ENCODE results near the gene GOLPH3L.
"Not testable (repeated sequence)": the region's sequence is repeated elsewhere in the genome, so short reads cannot be mapped to it uniquely, and the experiment has no call there.

GOLPH3L gene

GRCh38 chr1:150720098-150720497 is 23.1 kb upstream of the GOLPH3L start:
- no peak overlapping the region for H3K9ac ChIP-seq
- H3K4me3 ChIP-seq (IDR thresholded peaks at IDR 0.05; ENCODE audit: insufficient read depth, low read depth, low read length) = no peak overlapping the region
- no peaks in the 10 kb centered on the region for H4K20me1 ChIP-seq (ENCODE audit: insufficient read depth)
- no peaks in the 10 kb centered on the region for H3K36me3 ChIP-seq (ENCODE audit: insufficient read depth)
- H3K4me1 ChIP-seq (ENCODE audit: low read depth, poor library complexity, severe bottlenecking) = peaks cover 7% of the 10 kb centered on the region
- H3K79me2 ChIP-seq (ENCODE audit: insufficient read depth, low read depth) = no peaks in the 10 kb centered on the region
- no peak overlapping the region for H2AFZ ChIP-seq (ENCODE audit: low read depth)
- H3K27ac ChIP-seq = no peak overlapping the region
- no peak for TF ChIP-seq CTCF (conservative IDR thresholded peaks at IDR 0.05; ENCODE audit: low read depth, low read length)
- no peaks in the 10 kb centered on the region for H3K27me3 ChIP-seq (ENCODE audit: insufficient read depth, low read depth)
- H3K4me2 ChIP-seq = no peak overlapping the region

DNA sequence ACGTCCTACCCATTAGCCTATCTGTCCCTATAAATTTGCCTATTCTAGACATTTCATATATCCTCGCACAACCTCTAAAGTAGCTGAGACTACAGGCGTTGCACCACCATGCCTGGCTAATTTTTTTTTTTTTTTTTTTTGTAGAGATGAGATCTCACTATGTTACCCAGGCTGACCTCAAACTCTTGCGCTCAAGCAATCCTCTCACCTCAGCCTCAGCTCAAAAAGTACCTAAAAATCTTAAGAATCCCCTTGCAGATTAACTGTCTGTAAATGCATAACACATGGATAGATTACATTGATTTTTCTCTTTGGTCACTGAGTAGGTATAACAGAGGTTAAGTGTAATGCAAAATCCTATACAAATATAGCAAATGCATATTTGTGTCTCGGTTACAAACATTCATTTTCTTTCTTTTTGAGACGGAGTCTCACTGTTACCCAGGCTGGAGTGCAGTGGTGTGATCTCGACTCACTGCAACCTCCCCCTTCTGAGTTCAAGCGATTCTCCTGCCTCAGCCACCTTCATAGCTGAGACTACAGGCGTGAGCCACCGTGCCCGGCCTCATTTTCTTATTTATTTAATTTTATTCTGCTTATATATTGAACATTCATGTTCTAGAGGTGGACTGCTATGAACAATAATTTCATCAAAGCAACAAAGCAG is 21.4 kb upstream of the GOLPH3L start:
- H2AFZ ChIP-seq (ENCODE audit: low read depth) = peak overlapping the region; percentile 1; the same call in 1 of the 2 replicates
- no peak overlapping the region for H3K4me3 ChIP-seq (IDR thresholded peaks at IDR 0.05; ENCODE audit: insufficient read depth, low read depth, low read length)
- no peaks in the 10 kb centered on the region for H3K79me2 ChIP-seq (ENCODE audit: insufficient read depth, low read depth)
- H3K4me2 ChIP-seq = no peak overlapping the region; the same call in 1 of the 2 replicates
- peaks cover 7% of the 10 kb centered on the region for H3K4me1 ChIP-seq (ENCODE audit: low read depth, poor library complexity, severe bottlenecking)
- no peaks in the 10 kb centered on the region for H4K20me1 ChIP-seq (ENCODE audit: insufficient read depth)
- H3K9ac ChIP-seq = no peak overlapping the region
- H3K36me3 ChIP-seq (ENCODE audit: insufficient read depth) = no peaks in the 10 kb centered on the region; the same call in 1 of the 2 replicates
- H3K27ac ChIP-seq = 0 out of 2 replicates have a peak overlapping the region, but pooled peaks have one; percentile 3
- H3K27me3 ChIP-seq (ENCODE audit: insufficient read depth, low read depth) = no peaks in the 10 kb centered on the region
- TF ChIP-seq CTCF (conservative IDR thresholded peaks at IDR 0.05; ENCODE audit: low read depth, low read length) = no peak

GRCh38 chr1:150709031-150709430 is 12.1 kb upstream of the GOLPH3L start:
- H3K36me3 ChIP-seq (ENCODE audit: insufficient read depth); H3K79me2 ChIP-seq (ENCODE audit: insufficient read depth, low read depth); H3K9ac ChIP-seq; H3K27me3 ChIP-seq (ENCODE audit: insufficient read depth, low read depth); H4K20me1 ChIP-seq (ENCODE audit: insufficient read depth); H3K27ac ChIP-seq; H3K4me3 ChIP-seq (IDR thresholded peaks at IDR 0.05; ENCODE audit: insufficient read depth, low read depth, low read length); H2AFZ ChIP-seq (ENCODE audit: low read depth): not testable (repeated sequence)
- H3K4me1 ChIP-seq (ENCODE audit: low read depth, poor library complexity, severe bottlenecking) = peaks cover 11% of the 10 kb centered on the region
- 0 out of 2 replicates have a peak overlapping the region, but pooled peaks have one; percentile 0 for H3K4me2 ChIP-seq

GRCh38 chr1:150708595-150708994 is 11.6 kb upstream of the GOLPH3L start:
- Histone ChIP-seq H2AFZ (ENCODE audit: low read depth) (no peak overlapping the region), H3K36me3 (ENCODE audit: insufficient read depth) (no peaks in the 10 kb centered on the region), H3K27me3 (ENCODE audit: insufficient read depth, low read depth) (no peaks in the 10 kb centered on the region), H3K27ac (no peak overlapping the region), H3K79me2 (ENCODE audit: insufficient read depth, low read depth) (no peaks in the 10 kb centered on the region), H3K4me3 (IDR thresholded peaks at IDR 0.05; ENCODE audit: insufficient read depth, low read depth, low read length) (no peak overlapping the region), H3K4me2 (0 out of 2 replicates have a peak overlapping the region, but pooled peaks have one; percentile 0), H3K9ac (no peak overlapping the region), H4K20me1 (ENCODE audit: insufficient read depth) (no peaks in the 10 kb centered on the region), H3K4me1 (ENCODE audit: low read depth, poor library complexity, severe bottlenecking) (peaks cover 12% of the 10 kb centered on the region)
- no peak for TF ChIP-seq CTCF (conservative IDR thresholded peaks at IDR 0.05; ENCODE audit: low read depth, low read length)

DNA sequence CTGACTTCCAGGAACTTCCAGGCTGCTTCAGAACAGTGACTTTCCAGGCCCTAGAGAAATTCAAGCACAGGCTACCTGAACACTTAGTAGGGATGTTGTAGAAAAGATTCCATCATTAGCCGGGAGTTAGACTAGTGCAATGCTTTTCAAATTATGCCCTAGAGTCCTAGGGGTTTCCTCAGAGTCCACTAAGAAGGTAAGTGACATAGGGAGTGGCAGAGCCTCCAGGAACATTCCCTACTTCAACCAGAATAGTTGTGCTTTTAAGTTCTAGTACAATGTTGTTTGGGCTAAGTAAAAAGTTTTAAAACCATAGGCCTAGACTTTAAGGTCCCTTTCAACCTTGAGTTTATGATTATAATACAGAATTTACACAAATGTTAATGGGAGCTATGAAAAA is 9.1 kb upstream of the GOLPH3L start:
- Histone ChIP-seq H3K79me2 (ENCODE audit: insufficient read depth, low read depth) (no peaks in the 10 kb centered on the region), H3K4me3 (IDR thresholded peaks at IDR 0.05; ENCODE audit: insufficient read depth, low read depth, low read length) (no peak overlapping the region), H3K4me2 (no peak overlapping the region), H3K27ac (no peak overlapping the region), H3K9ac (no peak overlapping the region), H4K20me1 (ENCODE audit: insufficient read depth) (no peaks in the 10 kb centered on the region), H2AFZ (ENCODE audit: low read depth) (no peak overlapping the region), H3K36me3 (ENCODE audit: insufficient read depth) (no peaks in the 10 kb centered on the region), H3K27me3 (ENCODE audit: insufficient read depth, low read depth) (no peaks in the 10 kb centered on the region), H3K4me1 (ENCODE audit: low read depth, poor library complexity, severe bottlenecking) (peaks cover 19% of the 10 kb centered on the region)
- no peak for TF ChIP-seq CTCF (conservative IDR thresholded peaks at IDR 0.05; ENCODE audit: low read depth, low read length)

Measured in KMS-11 (cell line).